A549 (cell line): ENCODE measurements around the gene SPAG9.

Source experiments
- CHD2 ChIP-seq: fragments of 150-350 bp; IDR thresholded peaks from 2 replicates; pipeline ENCODE4 v1.6.1; 2014; ENCODE audit warnings: low read length; ENCODE audit not compliant: partially characterized antibody
- POLR2A ChIP-seq: IDR thresholded peaks from 2 replicates; pipeline ENCODE4 v1.6.1; 2012; ENCODE audit warnings: mild to moderate bottlenecking, low read length
- TP53 ChIP-seq: fragments of 250-450 bp; sonication (Bioruptor Pico); IDR thresholded peaks from 2 replicates; pipeline ENCODE4 v1.5.0; 2021; ENCODE audit warnings: mild to moderate bottlenecking, moderate library complexity

DNA sequence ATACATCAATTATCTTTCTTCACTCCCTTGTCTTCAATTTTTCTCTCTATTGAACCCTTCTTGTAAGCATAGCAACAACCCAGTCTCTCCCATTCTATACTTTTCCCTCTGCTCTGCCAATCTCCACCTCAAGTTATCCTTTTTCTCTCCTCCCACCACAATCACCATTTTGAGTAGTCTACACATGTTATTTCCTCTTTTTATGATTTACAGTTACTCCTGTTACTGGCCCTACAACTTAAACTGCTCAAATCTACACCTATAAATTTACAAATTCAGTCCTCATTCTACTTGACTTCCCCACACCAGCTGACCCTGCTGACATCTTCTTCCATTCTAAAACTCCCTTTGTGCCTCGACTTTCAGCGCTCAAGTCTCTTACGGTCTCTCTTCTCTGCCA, 84.6 kb downstream of the SPAG9 start:
- TF ChIP-seq POLR2A (no peak), CHD2 (no peak), TP53 (CRISPR knock-in tag) (no peak)
